NCI-H146 (cell line): ENCODE measurements around the gene CHRNB2.

Source experiments
- DNase-seq: peaks from one replicate; lab custom pipeline; 2025; lab: John Stamatoyannopoulos, UW

Gene CHRNB2

DNA sequence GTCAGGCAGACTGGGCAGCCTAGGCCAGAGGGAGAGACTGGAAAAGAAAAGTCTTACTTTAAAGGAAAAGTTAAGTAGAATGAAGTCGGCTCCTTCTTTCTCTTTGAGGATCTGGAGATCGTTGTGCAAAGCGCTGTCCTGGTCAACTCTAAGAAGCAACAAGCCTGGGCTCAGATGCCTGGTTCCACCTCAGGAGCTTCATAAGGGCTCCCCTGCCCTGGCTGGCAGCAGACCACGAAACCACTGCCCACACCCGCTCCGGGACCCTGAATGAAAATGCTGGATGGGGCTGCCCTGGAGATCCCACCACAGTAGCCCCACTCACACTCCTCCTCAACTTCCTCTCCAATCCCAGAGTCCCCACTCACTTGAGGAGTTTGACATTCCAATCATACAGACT lies 15.5 kb upstream of the CHRNB2 start:
- no peak for DNase-seq

DNA sequence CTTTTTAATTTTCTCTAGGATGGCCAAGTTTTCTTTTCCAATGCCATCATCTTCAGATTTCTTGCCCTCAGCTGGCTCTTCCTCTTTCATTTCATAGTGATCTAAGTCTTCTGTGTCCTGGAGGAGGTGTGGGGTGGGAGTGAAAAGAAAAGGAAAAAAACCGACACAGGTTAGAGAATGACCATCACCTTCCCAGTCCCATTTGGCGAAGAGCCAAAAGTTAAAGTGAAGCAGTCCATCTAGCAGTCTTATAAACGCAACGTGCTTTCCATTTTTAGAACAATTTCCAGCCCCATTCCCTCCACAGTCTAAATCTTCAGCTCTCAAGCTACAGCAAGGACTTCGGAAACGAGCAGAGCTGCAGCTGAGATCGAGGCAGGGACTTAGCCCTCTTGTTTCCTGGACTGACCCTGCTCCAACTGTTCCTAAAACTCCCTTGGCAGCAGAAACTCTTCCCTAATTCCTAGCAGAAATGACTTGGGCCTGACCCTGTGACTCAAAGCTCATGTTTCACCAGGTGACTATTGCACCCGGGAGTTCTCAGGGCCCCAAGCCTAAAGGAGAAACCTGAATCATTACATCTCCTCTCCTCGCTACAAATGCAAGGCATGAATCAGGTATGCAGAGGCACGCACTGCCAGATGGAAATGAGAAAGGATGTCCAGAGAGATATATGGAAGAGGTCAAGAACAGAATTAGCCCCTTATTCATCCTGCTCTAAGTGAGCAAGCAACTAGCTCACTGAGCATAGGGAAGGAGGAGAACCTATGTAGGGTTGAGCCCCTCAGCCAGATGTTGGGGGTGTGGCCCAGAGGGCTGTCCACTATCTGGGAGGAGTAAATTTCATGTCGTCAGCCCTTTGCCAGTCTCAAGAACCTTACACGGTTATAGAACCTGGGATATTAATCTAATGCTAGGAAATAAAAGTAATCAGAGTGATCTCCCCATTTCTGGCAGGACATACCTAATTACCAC lies 14.2 kb upstream of the CHRNB2 start:
- no peak for DNase-seq

DNA sequence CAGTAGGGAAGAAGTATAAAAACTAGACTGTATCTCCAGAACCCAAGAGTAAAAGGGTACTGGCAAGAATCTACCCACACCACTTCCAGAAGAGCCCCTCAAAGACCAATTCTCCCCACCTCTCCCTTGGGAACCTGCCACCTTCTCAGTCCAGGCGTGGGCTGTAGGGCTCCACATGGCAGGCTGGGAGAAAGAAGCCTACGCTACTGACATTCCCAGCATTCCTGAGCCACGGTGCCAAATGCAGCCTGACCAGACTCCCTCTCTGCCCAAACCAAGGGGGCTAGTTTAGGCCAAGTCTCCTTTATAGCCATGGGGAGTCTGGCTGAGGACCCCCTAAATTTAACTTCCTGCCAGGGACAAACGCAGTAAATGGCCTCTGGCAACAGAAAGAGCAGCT lies 11.2 kb upstream of the CHRNB2 start:
- DNase-seq = no peak

DNA sequence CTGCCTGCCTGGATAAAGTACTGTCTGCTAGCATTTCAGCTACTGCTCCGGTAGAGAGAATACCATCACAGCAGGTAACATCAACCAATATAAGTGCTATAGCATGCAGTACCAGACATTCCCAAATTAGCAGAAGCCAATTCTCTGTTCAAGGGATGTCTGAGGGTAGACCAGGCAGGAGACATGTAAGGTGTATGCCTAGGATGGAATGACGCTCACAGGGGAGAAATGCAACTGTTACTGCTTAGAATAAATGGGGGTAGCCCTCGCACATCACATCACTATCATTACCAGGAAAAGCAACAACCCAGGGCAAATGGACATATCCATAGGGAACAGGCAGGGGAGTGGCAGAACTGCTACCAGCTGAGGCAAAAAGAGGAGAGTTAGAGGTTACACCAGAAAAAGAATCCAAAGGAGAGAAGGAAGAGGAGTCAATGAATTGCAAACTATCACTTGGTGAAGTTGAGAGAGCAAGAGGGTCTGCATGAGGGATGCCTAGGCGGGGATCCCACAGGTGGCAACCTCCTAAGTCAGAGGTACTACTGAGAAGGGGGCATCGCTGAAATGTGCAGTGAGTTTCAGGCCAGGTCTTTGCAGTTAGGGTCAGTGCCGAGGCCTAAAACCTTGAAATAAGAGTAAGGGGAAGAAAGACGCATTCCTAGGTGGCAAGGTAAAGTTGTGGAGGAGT lies 10.2 kb upstream of the CHRNB2 start:
- no peak for DNase-seq

DNA sequence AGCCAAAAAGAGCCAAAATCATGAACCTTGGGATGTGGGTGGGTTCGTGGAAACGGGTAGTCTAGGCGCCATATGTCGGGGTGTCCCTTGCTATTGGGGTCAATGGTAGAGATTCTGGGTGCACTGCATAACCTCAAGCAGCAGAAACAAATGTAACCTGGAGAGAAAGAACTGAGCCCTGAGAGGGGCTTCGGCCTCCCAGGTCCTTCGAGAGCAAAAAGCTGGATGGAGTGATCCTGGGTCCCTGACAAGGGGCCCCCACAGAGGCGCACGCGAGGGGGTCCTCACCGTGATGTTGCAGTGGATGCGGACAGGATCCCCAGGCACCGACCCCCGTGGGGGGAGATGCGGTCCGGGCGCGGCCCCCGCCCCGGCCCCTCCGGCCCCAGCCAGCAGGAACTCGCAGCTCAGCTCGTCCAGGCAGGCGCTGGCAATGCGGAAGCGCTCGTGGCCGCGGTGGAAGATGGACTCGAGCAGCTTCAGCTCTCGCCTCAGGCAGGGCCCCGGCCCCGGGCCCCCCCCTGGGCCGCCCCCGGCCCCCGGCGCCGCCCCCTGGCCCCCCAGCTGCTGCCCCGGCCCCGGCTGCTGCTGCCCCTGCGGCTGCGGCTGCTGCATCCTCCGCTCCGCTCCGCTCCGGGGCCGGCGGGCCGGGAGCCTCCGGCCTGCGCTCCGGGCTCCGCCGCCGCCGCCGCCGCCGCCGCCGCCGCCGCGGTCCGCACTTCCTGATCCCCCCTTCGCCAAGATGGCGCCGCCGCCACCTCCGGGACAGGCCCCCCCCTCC lies 9.4 kb upstream of the CHRNB2 start, which contains the start of gene UBE2Q1:
UBE2Q1 (minus strand) TSS at position 724 of the 781 bp plus-strand sequence; CDS start at position 615, 109 bp downstream.
- DNase-seq = peak; percentile 56

DNA sequence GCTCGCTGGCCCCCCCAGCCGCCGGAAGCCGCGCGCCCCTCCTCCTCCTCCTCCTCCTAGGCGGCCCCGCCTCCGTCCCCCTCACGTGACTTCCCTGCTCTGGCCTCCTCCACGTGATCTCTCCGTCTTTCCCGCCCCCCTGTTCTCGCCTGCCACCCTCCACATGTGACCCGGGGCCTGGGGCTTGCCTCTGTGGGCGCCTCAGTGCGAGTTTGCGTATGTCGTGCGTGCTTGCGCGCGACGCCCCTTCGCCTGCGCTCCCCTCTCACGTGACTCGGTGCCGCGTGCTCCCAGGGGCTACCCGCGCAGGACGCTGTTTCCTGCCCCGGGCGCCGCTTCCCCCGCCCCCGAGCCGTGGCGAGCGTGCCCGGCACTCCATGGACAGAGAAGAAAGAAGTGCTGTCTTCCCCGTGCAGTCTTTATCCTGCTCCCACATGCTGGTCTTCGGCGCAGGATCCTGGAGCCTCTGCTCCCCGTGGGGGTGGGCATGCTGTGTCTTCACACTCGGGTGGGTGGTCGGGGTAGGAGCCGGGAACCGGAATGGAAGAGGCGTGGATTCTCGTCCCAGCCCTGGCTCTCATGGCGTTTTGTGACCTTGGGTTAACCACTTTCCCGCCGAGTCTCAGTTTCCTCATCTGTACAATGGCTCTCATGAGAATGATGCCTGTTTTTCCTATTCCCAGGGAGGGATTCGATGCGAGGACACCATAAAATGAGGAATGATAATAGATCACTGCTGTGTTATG lies 8.7 kb upstream of the CHRNB2 start:
- DNase-seq = peak; percentile 99

DNA sequence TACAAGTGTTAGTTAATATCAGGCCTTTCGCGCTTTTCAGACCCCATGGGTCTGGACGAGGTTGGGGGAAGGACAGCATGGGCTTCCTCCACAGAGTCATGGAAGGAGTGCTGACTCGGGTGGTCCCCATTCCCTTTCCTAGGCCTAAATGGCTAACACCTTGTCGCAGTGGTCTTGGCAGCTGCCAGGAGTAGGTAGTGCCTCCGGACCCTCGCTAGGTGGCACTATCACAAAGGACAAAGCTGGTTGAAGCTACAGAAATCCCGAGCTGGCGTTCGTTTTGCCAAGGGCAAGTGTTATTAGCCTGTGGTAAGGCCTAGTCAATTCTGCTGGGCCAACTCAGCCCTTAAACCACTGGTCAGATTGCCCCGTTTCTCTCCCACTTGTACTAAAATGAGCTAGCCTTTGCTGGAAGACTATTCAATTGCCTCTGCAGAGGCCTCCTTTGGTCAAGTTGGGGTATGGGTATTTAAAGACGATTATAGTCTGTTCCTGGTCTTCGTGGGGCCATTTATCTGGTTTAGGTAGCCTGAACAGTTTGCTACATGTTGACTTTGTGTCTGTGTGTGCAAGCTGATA lies 8.0 kb upstream of the CHRNB2 start:
- peak; percentile 93 for DNase-seq

DNA sequence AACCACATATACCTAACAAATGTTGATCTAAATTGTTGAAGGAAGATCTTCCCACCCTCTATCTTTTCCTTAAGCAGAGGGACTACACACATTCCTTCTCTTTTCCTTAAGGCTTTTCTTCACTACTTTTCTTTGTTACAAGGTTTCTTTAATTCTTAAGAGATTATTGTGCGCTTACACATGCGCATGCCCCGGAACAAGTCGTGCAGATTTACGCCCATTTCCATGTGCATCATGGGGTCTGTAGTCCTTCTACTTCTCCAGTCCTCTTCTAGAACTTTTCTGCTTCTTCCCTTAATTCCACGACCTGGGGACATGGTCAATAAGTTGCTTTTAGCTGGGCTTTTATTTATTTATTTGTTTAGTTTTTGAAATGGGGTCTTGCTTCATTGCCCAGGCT lies 1.7 kb upstream of the CHRNB2 start:
- no peak for DNase-seq

DNA sequence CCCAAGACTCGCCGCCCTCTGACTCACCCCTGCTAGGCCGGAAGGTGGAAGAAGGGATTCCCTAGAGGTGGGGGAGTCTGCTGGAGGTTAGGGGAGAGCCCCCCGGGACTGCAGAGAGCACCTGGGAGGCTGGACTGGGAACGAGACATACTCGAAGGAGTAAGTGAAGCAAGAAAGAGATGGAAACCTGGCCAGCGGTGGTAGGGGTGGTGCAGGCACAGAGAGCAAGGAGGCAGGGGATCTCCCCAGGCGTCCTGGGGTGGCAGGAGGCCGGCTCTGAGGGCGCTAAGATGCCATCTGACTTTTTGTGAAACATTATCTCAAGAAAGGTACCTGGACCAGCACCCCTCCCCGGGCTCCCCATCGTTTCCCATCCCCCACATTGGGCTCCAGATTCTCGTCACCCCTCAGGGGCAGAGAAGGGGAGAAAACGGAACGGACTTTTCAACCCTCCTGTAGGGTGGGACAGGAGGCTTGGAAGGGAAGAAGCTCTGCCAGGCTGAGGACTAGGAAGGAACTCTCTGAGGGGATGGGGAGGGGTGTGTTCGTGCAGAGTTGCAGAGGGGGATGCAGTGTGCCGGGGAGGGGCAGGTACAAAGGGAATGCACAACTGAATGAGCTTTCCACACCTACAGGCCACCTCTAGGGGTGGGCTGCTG lies 708 bp downstream of the CHRNB2 start:
- no peak for DNase-seq

DNA sequence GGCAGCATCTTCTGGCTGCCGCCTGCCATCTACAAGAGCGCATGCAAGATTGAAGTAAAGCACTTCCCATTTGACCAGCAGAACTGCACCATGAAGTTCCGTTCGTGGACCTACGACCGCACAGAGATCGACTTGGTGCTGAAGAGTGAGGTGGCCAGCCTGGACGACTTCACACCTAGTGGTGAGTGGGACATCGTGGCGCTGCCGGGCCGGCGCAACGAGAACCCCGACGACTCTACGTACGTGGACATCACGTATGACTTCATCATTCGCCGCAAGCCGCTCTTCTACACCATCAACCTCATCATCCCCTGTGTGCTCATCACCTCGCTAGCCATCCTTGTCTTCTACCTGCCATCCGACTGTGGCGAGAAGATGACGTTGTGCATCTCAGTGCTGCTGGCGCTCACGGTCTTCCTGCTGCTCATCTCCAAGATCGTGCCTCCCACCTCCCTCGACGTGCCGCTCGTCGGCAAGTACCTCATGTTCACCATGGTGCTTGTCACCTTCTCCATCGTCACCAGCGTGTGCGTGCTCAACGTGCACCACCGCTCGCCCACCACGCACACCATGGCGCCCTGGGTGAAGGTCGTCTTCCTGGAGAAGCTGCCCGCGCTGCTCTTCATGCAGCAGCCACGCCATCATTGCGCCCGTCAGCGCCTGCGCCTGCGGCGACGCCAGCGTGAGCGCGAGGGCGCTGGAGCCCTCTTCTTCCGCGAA lies 3.8 kb downstream of the CHRNB2 start:
- no peak for DNase-seq

DNA sequence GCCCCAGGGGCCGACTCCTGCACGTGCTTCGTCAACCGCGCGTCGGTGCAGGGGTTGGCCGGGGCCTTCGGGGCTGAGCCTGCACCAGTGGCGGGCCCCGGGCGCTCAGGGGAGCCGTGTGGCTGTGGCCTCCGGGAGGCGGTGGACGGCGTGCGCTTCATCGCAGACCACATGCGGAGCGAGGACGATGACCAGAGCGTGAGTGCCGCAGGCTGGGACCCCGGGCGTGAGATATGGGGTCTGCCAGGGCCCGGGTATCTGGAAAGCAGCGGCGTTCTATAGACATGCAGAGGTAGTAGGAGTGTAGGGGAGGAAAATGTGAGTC lies 4.3 kb downstream of the CHRNB2 start:
- no peak for DNase-seq

DNA sequence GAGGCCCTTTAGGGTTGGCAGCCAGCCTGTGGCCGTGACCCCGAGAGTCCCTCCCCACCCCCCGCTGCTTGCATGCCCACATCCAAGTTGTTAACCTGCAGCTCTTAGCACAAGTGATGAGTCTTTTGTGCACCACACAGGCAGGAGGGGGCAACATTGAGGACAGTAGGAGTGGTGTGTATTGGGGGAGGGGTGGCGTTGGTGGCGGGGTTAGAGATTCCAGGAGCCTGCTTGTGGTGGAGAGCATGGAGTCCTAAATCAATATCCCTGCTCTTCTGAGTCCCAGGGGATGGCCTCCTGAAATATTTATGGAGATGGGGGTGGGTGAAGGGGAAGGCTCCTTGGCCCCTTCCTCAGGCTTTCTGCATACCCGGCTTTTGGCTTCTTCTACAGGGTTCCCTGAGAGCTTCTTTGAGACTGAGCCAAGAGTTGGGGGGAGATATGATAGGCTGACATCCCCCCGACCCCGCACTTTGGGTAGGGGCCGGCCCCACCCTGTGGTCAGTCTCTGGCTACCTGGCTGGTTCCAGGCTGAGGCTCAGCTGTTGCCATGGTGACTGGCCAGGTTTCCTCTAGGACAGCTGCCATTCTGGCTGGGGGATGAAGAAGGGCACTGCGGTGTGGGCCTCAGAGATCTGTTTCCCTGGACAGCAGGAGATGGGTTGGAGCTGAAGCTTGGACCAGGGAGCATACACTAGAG lies 5.0 kb downstream of the CHRNB2 start:
- no peak for DNase-seq

DNA sequence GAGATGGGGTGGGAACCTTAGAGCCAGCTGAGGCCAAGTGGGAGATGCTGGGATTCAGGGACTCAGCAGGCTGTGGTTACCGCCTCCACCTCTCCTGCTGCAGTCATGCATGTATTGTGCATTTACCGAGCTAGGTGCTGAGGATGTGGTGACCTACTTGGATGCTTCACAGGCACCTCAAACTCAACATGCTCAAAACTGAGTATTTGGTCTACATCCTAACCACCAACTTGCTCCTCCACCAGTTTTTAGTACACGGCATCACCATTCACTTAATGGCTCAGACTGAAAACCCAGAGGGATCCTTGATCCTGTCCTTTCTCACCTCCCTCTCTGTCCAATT lies 5.6 kb downstream of the CHRNB2 start:
- no peak for DNase-seq

DNA sequence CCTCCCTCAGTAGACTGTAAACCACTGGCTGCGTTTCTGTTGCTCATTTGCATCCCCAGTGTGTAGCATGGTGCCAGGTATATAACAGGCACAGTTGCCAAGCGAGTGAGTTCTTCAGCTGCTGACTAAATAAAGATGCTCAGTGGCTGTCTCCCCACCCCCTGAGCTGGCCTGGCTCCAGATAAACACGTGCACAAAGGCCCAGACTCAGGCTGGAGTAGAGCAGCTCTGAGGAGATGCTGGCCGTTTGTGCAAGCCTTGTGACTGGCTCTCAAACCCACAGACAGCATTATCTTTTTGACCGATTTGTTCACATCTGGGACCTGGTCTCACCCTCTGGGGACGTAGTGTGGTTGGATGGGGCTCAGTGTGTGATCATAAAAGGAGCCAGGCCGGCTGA lies 7.1 kb downstream of the CHRNB2 start:
- DNase-seq = no peak

DNA sequence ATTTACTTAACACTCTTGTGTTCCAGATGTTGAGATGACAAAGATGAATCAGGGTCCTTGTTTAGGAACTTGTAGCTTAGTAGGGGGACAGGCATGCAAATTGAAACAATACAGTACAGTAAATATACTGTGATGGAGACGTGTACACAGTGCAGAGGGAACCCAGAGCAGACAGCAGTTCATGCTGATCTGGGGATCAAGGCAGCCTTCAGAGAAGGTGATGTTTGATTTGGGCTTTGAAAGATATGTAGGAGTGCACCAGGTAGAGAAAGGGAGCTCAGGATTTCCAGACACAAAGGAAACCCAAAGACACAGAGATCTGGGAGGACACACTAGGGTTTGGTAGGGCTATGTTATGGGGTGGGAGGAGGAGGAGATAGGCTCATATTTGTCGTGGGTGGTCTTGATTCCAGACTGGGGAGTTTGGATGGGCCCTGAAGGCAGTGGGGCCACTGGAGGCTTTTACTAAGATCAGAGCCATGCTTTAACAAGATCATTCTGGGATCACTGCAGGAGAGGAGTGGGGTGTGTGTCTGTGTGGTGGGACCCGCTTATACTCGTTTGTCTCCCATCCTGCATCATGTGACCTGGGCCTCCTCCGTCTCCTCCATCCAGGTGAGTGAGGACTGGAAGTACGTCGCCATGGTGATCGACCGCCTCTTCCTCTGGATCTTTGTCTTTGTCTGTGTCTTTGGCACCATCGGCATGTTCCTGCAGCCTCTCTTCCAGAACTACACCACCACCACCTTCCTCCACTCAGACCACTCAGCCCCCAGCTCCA lies 7.8 kb downstream of the CHRNB2 start:
- no peak for DNase-seq

DNA sequence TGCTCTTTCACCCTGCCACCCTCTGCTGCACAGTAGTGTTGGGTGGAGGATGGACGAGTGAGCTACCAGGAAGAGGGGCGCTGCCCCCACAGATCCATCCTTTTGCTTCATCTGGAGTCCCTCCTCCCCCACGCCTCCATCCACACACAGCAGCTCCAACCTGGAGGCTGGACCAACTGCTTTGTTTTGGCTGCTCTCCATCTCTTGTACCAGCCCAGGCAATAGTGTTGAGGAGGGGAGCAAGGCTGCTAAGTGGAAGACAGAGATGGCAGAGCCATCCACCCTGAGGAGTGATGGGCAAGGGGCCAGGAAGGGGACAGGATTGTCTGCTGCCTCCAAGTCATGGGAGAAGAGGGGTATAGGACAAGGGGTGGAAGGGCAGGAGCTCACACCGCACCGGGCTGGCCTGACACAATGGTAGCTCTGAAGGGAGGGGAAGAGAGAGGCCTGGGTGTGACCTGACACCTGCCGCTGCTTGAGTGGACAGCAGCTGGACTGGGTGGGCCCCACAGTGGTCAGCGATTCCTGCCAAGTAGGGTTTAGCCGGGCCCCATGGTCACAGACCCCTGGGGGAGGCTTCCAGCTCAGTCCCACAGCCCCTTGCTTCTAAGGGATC lies 8.5 kb downstream of the CHRNB2 start:
- no peak for DNase-seq

DNA sequence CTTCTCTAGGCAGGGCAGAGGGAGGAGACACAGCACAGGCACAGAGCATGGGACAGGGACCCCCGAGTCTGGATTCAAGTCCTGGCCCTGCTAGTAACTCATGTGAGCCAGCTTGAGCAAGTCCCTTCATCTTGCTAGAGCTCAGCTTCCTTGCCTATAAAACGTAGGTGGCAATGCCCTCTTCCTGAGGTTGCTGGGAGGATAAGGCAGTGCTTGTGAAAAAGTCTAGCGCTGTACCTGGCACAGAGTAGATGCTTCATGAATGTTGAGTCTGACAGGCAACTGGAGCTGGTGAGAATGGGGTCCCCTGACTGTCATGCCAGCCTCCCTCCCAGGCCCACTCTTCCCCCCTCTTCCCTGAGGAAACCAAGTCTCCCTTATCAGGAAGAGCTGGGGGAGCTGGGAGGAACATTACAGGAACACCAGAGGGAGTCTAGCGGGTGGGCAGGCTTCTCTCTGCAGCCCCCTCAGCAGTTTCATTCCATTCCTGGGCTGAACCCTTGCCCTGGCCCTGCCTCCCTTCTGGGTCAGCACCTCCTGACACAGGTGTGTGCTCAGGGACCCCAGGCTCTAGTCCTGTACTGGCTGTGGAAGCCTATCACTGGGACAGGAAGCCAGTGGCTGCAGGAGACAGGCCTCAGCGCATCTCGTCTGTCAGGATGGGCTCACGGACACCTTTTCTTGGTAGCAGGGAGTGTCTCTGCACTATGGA lies 9.9 kb downstream of the CHRNB2 start:
- no peak for DNase-seq

DNA sequence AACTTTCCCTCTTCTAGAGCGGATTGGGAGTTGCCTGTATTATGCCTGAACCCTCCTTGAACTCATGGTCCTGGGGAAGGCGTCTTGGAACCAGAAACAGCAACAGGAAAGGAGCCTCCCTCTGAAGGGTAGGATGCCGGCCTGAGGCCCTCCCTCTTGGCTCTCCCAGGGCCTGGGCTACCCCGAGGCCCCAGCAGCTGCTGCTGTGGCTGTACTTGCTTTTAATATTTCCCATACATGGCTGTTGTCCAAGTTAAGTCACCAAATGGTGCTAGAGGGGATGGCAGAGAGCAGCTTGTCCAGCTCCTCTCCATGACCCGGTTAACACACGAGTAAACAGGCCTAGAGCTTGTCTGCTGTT lies 10.5 kb downstream of the CHRNB2 start:
- no peak for DNase-seq
